Psoas muscle (tissue), 8 donors: ENCODE data around the gene ETV2. TPM values are rescaled to one million over a fixed set of nuclear protein-coding genes. Genes with fewer than 3 reads are reported as not detected.

ENCODE experiments used
- ATAC-seq, 4 donors: fragments of 200-7000 bp; cut with Tn5 transposase; one replicate each; pipeline ENCODE4 v1.9.1; 2020; ENCODE audit warnings: moderate library complexity in 3 of 4, mild to moderate bottlenecking in 2 of 4
- DNase-seq, 2 donors: peaks; one replicate each; pipeline ENCODE4 v3.0.0-alpha.2; 2020
- H3K27ac ChIP-seq: fragments of 200-600 bp; one replicate; pipeline ENCODE4 v1.8.0; 2022
- H3K27me3 ChIP-seq, 3 donors: fragments of 200-600 bp in 1 of 3; one replicate each; pipeline versions ENCODE4 v1.6.1 to v1.8.0; 2013 to 2022; ENCODE audit warnings: low read length in 2 of 3, mild to moderate bottlenecking in 2 of 3, moderate library complexity in 1 of 3; ENCODE audit not compliant: insufficient read depth in 3 of 3
- H3K36me3 ChIP-seq, 2 donors: fragments of 200-600 bp in 1 of 2; one replicate each; pipeline versions ENCODE4 v1.6.1 to v1.8.0; 2013 to 2022; ENCODE audit warnings: low read depth in 1 of 2, mild to moderate bottlenecking in 1 of 2, moderate library complexity in 1 of 2; ENCODE audit not compliant: insufficient read depth in 1 of 2
- H3K4me1 ChIP-seq: fragments of 200-600 bp; one replicate; pipeline ENCODE4 v1.8.0; 2022
- H3K4me3 ChIP-seq: fragments of 200-600 bp; one replicate; pipeline ENCODE4 v1.8.0; 2022; ENCODE audit warnings: mild to moderate bottlenecking
- H3K9me3 ChIP-seq: fragments of 200-600 bp; one replicate; pipeline ENCODE4 v1.8.0; 2022
- WGBS, 3 donors: extraction: QIAGEN DNeasy Blood & Tissue Kit; methylation state at CpG; one replicate each; pipeline versions ENCODE4 v1.1.6 to v1.1.7; 2013; 5-methylcytosine and 5-hydroxymethylcytosine counted together
- intact Hi-C, 2 donors: fragments of 100-400 bp; cut with DNase I; formaldehyde crosslinking; loops; one replicate each; pipeline versions ENCODE4 v1.11.0 to v1.14.2; 2022
- polyA plus RNA-seq, 3 donors: library from polyadenylated mRNA; stranded (reverse); fragments of 200-250 nt; gene quantifications; one replicate each; pipeline ENCODE4 v1.2.3, GENCODE V29; 2013
- total RNA-seq, 4 donors: library from RNA; stranded (reverse); fragmentation: NEBNext Ultra II Directional in 2 of 4; extraction: Animal tissue kit (Norgen Biotek cat#: 25700) in 2 of 4; gene quantifications; one replicate each; pipeline versions ENCODE4 v1.2.1 to v1.2.4, GENCODE V29; 2021 to 2023
- TF ChIP-seq, protein P1 (sequence below): fragments of 200-600 bp; IDR thresholded peaks from one replicate; pipeline ENCODE4 v1.8.0; 2022; ENCODE audit warnings: antibody characterized with exemption
- donor health status: healthy with polysubstance abuse.
- donor health status: DM: no; HTN: no; CAD: no; lungs with moderate emphysema.
- donor health status: Bipolar disorder and iron deficiency.
- donor health status: healthy.
- donor health status: DM: yes; HTN: yes; CAD: no.
- donor health status: DM: no; HTN: no; CAD: no.
- donor health status: DM: no; HTN: no; CAD: no.
- donor health status: DM: yes; HTN: yes; CAD: no.

The ETV2 gene
- total and polyA plus RNA-seq, 7 donors, result 0.19 to 0.23 (median 0.20) TPM; not detected in 4

DNA sequence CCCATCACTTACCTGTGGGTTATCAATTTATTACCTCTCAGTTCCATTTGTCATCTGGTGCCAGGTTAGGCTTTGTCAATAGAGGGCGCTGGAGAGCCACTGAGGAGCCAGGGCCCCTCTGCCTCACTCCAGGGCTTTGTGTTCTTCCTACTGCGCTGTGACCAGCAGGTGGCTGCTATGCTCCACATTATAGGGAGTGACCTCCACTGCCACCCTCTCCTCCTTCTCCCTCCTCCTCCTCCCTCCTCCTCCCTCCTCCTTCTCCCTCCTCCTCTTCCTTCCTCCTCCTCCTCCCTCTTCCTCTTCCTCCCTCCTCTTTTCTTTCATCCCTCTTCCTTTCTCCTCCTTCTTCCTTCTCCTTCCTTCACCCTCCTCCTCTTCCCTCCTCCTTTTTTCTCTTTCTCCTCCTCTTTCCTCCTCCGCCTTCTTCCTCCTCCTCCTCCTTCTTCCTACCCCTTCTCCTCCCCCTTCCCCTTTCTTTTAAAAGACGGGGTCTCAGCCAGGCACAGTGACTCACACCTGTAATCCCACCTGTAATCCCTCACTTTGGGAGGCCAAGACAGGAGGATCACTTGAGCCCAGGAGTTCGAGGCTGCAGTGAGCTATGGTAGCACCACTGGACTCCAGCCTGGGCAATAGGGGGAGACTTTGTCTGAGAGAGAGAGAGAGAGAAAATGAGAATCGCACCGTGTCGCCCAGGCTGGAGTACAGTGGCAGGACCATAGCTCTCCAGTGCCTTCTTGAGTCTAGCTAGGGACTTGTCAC is 52.5 kb downstream of the ETV2 start:
- WGBS, 3 donors, result 25 to 30% (median 30%) methylated on average over 8 of the region's 8 CpGs
- TF ChIP-seq, protein P1, sequence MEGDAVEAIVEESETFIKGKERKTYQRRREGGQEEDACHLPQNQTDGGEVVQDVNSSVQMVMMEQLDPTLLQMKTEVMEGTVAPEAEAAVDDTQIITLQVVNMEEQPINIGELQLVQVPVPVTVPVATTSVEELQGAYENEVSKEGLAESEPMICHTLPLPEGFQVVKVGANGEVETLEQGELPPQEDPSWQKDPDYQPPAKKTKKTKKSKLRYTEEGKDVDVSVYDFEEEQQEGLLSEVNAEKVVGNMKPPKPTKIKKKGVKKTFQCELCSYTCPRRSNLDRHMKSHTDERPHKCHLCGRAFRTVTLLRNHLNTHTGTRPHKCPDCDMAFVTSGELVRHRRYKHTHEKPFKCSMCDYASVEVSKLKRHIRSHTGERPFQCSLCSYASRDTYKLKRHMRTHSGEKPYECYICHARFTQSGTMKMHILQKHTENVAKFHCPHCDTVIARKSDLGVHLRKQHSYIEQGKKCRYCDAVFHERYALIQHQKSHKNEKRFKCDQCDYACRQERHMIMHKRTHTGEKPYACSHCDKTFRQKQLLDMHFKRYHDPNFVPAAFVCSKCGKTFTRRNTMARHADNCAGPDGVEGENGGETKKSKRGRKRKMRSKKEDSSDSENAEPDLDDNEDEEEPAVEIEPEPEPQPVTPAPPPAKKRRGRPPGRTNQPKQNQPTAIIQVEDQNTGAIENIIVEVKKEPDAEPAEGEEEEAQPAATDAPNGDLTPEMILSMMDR, result peak; percentile 96
- H3K4me1 ChIP-seq, result no peaks in the 10 kb centered on the region
- H3K27ac ChIP-seq, result no peak overlapping the region
- peaks cover 0 to under 1% (median 0%) of the 10 kb centered on the region in 3 donors for H3K27me3 ChIP-seq
- H3K9me3 ChIP-seq, result no peaks in the 10 kb centered on the region
- ATAC-seq, result peak; percentile 99 to 100 (median 100)
- intact Hi-C loops, result loop anchor here (1.0 to 5.0 kb wide), 3 partner anchors 23 to 238 kb away; no protein-coding TSS in a partner anchor
- peak; percentile 81 to 92 for DNase-seq
- H3K36me3 ChIP-seq, result no peaks in the 10 kb centered on the region
- no peak overlapping the region for H3K4me3 ChIP-seq

Other genes starting within 250 kb of the ETV2 start
- under 1 TPM in 3 of 4 donors, not detected in 1; 0.13 to 0.47 (median 0.41) TPM for gene FFAR2, start 193.5 kb upstream of the ETV2 start, total RNA-seq
- under 1 TPM; 0.07 to 0.16 (median 0.08) TPM for gene FFAR2, start 193.5 kb upstream of the ETV2 start, polyA plus RNA-seq
- not detected for gene KRTDAP, start 151.3 kb upstream of the ETV2 start, total RNA-seq
- not detected for gene KRTDAP, start 151.3 kb upstream of the ETV2 start, polyA plus RNA-seq
- under 1 TPM in 3 of 4 donors, not detected in 1; 0.44 to 0.63 (median 0.45) TPM for gene DMKN, start 128.1 kb upstream of the ETV2 start, total RNA-seq
- under 1 TPM; 0.21 to 0.77 (median 0.73) TPM for gene DMKN, start 128.1 kb upstream of the ETV2 start, polyA plus RNA-seq
- not detected for gene SBSN, start 113.4 kb upstream of the ETV2 start, total RNA-seq
- gene SBSN, start 113.4 kb upstream of the ETV2 start, polyA plus RNA-seq, result under 1 TPM in 1 of 3 donors, not detected in 2; 0.09 TPM
- gene GAPDHS, start 108.3 kb upstream of the ETV2 start, total RNA-seq, result not detected
- not detected for gene GAPDHS, start 108.3 kb upstream of the ETV2 start, polyA plus RNA-seq
- 100 to 1,000 TPM in 1 of 4 donors, 10 to 100 TPM in 3; 77.1 to 103 (median 85.5) TPM for gene TMEM147, start 96.1 kb upstream of the ETV2 start, total RNA-seq
- 100 to 1,000 TPM; 143 to 245 (median 202) TPM for gene TMEM147, start 96.1 kb upstream of the ETV2 start, polyA plus RNA-seq
- gene ATP4A, start 78.1 kb upstream of the ETV2 start, total RNA-seq, result not detected
- not detected for gene ATP4A, start 78.1 kb upstream of the ETV2 start, polyA plus RNA-seq
- gene PMIS2, start 55.6 kb upstream of the ETV2 start, total RNA-seq, result not detected
- not detected for gene PMIS2, start 55.6 kb upstream of the ETV2 start, polyA plus RNA-seq
- gene HAUS5, start 29.0 kb upstream of the ETV2 start, total RNA-seq, result 1 to 10 TPM; 2.5 to 6.1 (median 4.8) TPM
- gene HAUS5, start 29.0 kb upstream of the ETV2 start, polyA plus RNA-seq, result 1 to 10 TPM; 3.3 to 3.9 (median 3.6) TPM
- gene RBM42, start 12.7 kb upstream of the ETV2 start, total RNA-seq, result 10 to 100 TPM; 50.1 to 68.1 (median 59.1) TPM
- 10 to 100 TPM; 53.2 to 69.1 (median 61.1) TPM for gene RBM42, start 12.7 kb upstream of the ETV2 start, polyA plus RNA-seq
- gene COX6B1, start 6.6 kb downstream of the ETV2 start, total RNA-seq, result 100 to 1,000 TPM; 631 to 878 (median 757) TPM
- 1,000 to 10,000 TPM in 2 of 3 donors, 100 to 1,000 TPM in 1; 912 to 1,724 (median 1,459) TPM for gene COX6B1, start 6.6 kb downstream of the ETV2 start, polyA plus RNA-seq
- not detected for gene UPK1A, start 24.8 kb downstream of the ETV2 start, total RNA-seq
- under 1 TPM; 0.17 to 0.31 (median 0.24) TPM for gene UPK1A, start 24.8 kb downstream of the ETV2 start, polyA plus RNA-seq
- not detected for gene ZBTB32, start 62.8 kb downstream of the ETV2 start, total RNA-seq
- under 1 TPM in 2 of 3 donors, not detected in 1; 0.08 to 0.10 TPM for gene ZBTB32, start 62.8 kb downstream of the ETV2 start, polyA plus RNA-seq
- gene KMT2B, start 76.3 kb downstream of the ETV2 start, total RNA-seq, result 10 to 100 TPM; 18.0 to 29.0 (median 23.4) TPM
- gene KMT2B, start 76.3 kb downstream of the ETV2 start, polyA plus RNA-seq, result 10 to 100 TPM; 13.4 to 20.0 (median 19.2) TPM
- 10 to 100 TPM in 1 of 4 donors, 1 to 10 TPM in 3; 2.0 to 12.4 (median 2.4) TPM for gene IGFLR1, start 100.7 kb downstream of the ETV2 start, total RNA-seq
- gene IGFLR1, start 100.7 kb downstream of the ETV2 start, polyA plus RNA-seq, result 10 to 100 TPM in 1 of 3 donors, 1 to 10 TPM in 2; 5.8 to 11.9 (median 9.9) TPM
- gene U2AF1L4, start 103.7 kb downstream of the ETV2 start, total RNA-seq, result 10 to 100 TPM; 13.3 to 28.7 (median 19.6) TPM
- gene U2AF1L4, start 103.7 kb downstream of the ETV2 start, polyA plus RNA-seq, result 10 to 100 TPM; 12.3 to 26.6 (median 13.6) TPM
- gene PSENEN, start 103.9 kb downstream of the ETV2 start, total RNA-seq, result 10 to 100 TPM; 34.7 to 41.0 (median 36.7) TPM
- gene PSENEN, start 103.9 kb downstream of the ETV2 start, polyA plus RNA-seq, result 100 to 1,000 TPM in 1 of 3 donors, 10 to 100 TPM in 2; 61.6 to 116 (median 67.7) TPM
- 10 to 100 TPM in 1 of 4 donors, 1 to 10 TPM in 3; 3.1 to 14.5 (median 7.9) TPM for gene LIN37, start 106.8 kb downstream of the ETV2 start, total RNA-seq
- gene LIN37, start 106.8 kb downstream of the ETV2 start, polyA plus RNA-seq, result 10 to 100 TPM; 17.8 to 26.8 (median 23.1) TPM
- 1,000 to 10,000 TPM in 1 of 4 donors, 100 to 1,000 TPM in 3; 656 to 1,308 (median 674) TPM for gene HSPB6, start 115.3 kb downstream of the ETV2 start, total RNA-seq
- 100 to 1,000 TPM; 303 to 719 (median 476) TPM for gene HSPB6, start 115.3 kb downstream of the ETV2 start, polyA plus RNA-seq
- 10 to 100 TPM in 1 of 4 donors, 1 to 10 TPM in 3; 4.2 to 16.2 (median 9.0) TPM for gene PROSER3, start 116.4 kb downstream of the ETV2 start, total RNA-seq
- 10 to 100 TPM in 1 of 3 donors, 1 to 10 TPM in 2; 4.6 to 14.2 (median 5.3) TPM for gene PROSER3, start 116.4 kb downstream of the ETV2 start, polyA plus RNA-seq
- gene ARHGAP33, start 133.8 kb downstream of the ETV2 start, total RNA-seq, result 1 to 10 TPM in 3 of 4 donors, under 1 TPM in 1; 0.68 to 4.0 (median 2.2) TPM
- 1 to 10 TPM in 2 of 3 donors, under 1 TPM in 1; 0.96 to 1.4 (median 1.3) TPM for gene ARHGAP33, start 133.8 kb downstream of the ETV2 start, polyA plus RNA-seq
- gene PRODH2, start 171.1 kb downstream of the ETV2 start, total RNA-seq, result not detected
- gene PRODH2, start 171.1 kb downstream of the ETV2 start, polyA plus RNA-seq, result not detected
- not detected for gene NPHS1, start 210.8 kb downstream of the ETV2 start, total RNA-seq
- gene NPHS1, start 210.8 kb downstream of the ETV2 start, polyA plus RNA-seq, result not detected
- gene KIRREL2, start 215.2 kb downstream of the ETV2 start, total RNA-seq, result not detected
- not detected for gene KIRREL2, start 215.2 kb downstream of the ETV2 start, polyA plus RNA-seq
- 1 to 10 TPM in 1 of 4 donors, under 1 TPM in 3; 0.48 to 4.1 (median 0.78) TPM for gene APLP1, start 226.8 kb downstream of the ETV2 start, total RNA-seq
- gene APLP1, start 226.8 kb downstream of the ETV2 start, polyA plus RNA-seq, result 1 to 10 TPM in 1 of 3 donors, under 1 TPM in 2; 0.48 to 2.2 (median 1.00) TPM